Activated naive CD8-positive, alpha-beta T cell treated with anti-CD3 and anti-CD28 coated beads for 36 hours (primary cell): ENCODE results near the gene MREG. TPM values are rescaled to one million over a fixed set of nuclear protein-coding genes. Genes with fewer than 3 reads are reported as not detected.
"Not testable (repeated sequence)": the region's sequence is repeated elsewhere in the genome, so short reads cannot be mapped to it uniquely, and the experiment has no call there.

Experiments
- DNase-seq: peaks from one replicate; pipeline ENCODE4 v3.0.0; 2021
- H3K27ac Mint-ChIP-seq: one replicate; pipeline ENCODE4 v1.8.0; 2022; ENCODE audit warnings: mild to moderate bottlenecking, moderate library complexity, mixed read lengths
- H3K27me3 Mint-ChIP-seq: one replicate; pipeline ENCODE4 v1.8.0; 2022; ENCODE audit warnings: mild to moderate bottlenecking, mixed read lengths
- H3K36me3 Mint-ChIP-seq: one replicate; pipeline ENCODE4 v1.8.0; 2021; ENCODE audit warnings: mild to moderate bottlenecking, mixed read lengths
- H3K4me1 Mint-ChIP-seq: one replicate; pipeline ENCODE4 v1.8.0; 2021; ENCODE audit warnings: mixed read lengths
- H3K4me3 Mint-ChIP-seq: one replicate; pipeline ENCODE4 v1.8.0; 2022; ENCODE audit warnings: mild to moderate bottlenecking, moderate library complexity, mixed read lengths
- H3K9me3 Mint-ChIP-seq: one replicate; pipeline ENCODE4 v1.8.0; 2022; ENCODE audit warnings: mixed read lengths
- total RNA-seq, 2 experiments: library from RNA; stranded (reverse); gene quantifications; one replicate each; pipeline ENCODE4 v1.2.3, GENCODE V29; 2021

MREG gene
- total RNA-seq, 2 experiments from 2014 or later = 10.8 to 12.1 TPM

- Mint-ChIP-seq H3K36me3 (peaks cover 20% of the 10 kb centered on the region), H3K4me3 (no peak overlapping the region), H3K4me1 (peaks cover 24% of the 10 kb centered on the region), H3K27ac (no peak overlapping the region), H3K9me3 (peaks cover 3% of the 10 kb centered on the region), H3K27me3 (no peaks in the 10 kb centered on the region)
- DNase-seq = no peak
These were observed 47.1 kb downstream of the MREG start for GRCh38 chr2:215966274-215966673.

DNA sequence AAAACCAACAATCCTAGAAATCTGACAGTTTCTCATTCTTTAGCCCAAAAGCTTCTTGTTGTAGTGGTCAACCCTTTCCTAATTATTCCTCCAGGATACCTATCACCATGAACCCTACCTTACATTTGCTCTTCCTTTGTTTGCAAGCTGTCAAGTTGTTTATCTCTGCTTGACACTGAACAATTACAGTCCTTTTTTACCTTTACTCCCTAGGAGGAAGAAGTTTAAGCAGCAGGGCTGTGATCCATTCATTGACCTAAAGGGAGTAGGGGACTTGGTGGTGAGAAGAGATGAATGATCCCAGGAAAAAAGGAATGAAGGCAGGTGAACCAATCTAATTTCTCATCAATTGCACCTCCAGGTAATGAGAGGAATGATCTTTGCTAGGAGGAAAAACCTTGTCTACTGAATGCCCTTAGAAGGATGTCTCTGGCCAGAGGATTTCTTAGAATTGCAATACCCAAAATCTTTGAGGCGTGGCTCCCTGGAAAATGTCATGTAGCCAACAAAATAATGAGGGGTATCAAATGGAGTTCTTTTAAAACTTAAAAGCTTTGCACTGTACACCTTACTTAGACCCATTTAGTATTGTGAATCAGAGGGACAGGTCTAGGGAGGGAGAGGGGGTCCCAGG lies 47.7 kb downstream of the MREG start:
- H3K4me1 Mint-ChIP-seq = peaks cover 20% of the 10 kb centered on the region
- no peak overlapping the region for H3K4me3 Mint-ChIP-seq
- no peaks in the 10 kb centered on the region for H3K9me3 Mint-ChIP-seq
- peaks cover 16% of the 10 kb centered on the region for H3K36me3 Mint-ChIP-seq
- no peaks in the 10 kb centered on the region for H3K27me3 Mint-ChIP-seq
- DNase-seq = no peak
- no peak overlapping the region for H3K27ac Mint-ChIP-seq

GRCh38 chr2:215961981-215962380 lies 51.4 kb downstream of the MREG start:
- DNase-seq = no peak
- no peak overlapping the region for H3K4me3 Mint-ChIP-seq
- H3K27ac Mint-ChIP-seq = no peak overlapping the region
- H3K4me1 Mint-ChIP-seq = peaks cover 6% of the 10 kb centered on the region
- no peaks in the 10 kb centered on the region for H3K27me3 Mint-ChIP-seq
- peaks cover 18% of the 10 kb centered on the region for H3K36me3 Mint-ChIP-seq
- no peaks in the 10 kb centered on the region for H3K9me3 Mint-ChIP-seq

- Mint-ChIP-seq H3K4me1 (no peaks in the 10 kb centered on the region), H3K9me3 (no peaks in the 10 kb centered on the region), H3K27me3 (no peaks in the 10 kb centered on the region), H3K4me3 (no peak overlapping the region), H3K36me3 (peaks cover 20% of the 10 kb centered on the region), H3K27ac (no peak overlapping the region)
- no peak for DNase-seq
These were observed 55.1 kb downstream of the MREG start for GRCh38 chr2:215958257-215958656.

- not testable (repeated sequence) for H3K27ac Mint-ChIP-seq, H3K27me3 Mint-ChIP-seq, H3K4me3 Mint-ChIP-seq, DNase-seq, H3K4me1 Mint-ChIP-seq, H3K9me3 Mint-ChIP-seq
- peaks cover 20% of the 10 kb centered on the region for H3K36me3 Mint-ChIP-seq
These were observed 55.8 kb downstream of the MREG start for GRCh38 chr2:215957354-215958122.

GRCh38 chr2:215952860-215953637 lies 60.3 kb downstream of the MREG start:
- H3K36me3 Mint-ChIP-seq = peaks cover 2% of the 10 kb centered on the region
- no peaks in the 10 kb centered on the region for H3K9me3 Mint-ChIP-seq
- H3K4me3 Mint-ChIP-seq = no peak overlapping the region
- no peaks in the 10 kb centered on the region for H3K4me1 Mint-ChIP-seq
- H3K27me3 Mint-ChIP-seq = no peaks in the 10 kb centered on the region
- H3K27ac Mint-ChIP-seq = no peak overlapping the region
- DNase-seq = no peak

DNA sequence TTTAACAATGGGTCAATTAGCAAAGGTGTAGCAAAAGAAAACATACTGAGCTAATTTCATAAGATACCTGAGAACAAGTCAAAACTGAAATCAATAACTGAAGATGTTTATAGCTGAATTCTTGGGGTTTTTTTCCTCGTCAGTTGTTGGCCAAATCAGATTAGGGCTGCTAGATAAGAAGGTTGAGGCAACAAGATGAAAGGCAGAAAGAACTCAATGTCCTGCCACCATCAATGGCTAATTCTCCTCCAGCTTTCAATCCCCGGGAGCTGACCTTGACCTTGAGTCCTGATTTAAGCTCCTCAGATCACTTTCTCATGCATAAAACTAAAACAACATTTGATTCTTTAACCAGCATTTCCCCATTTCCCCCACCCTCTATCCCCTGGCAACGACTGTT lies 61.8 kb downstream of the MREG start:
- Mint-ChIP-seq H3K9me3 (no peaks in the 10 kb centered on the region), H3K36me3 (peaks cover 3% of the 10 kb centered on the region), H3K4me1 (no peaks in the 10 kb centered on the region), H3K4me3 (no peak overlapping the region), H3K27ac (no peak overlapping the region), H3K27me3 (no peaks in the 10 kb centered on the region)
- DNase-seq = no peak

DNA sequence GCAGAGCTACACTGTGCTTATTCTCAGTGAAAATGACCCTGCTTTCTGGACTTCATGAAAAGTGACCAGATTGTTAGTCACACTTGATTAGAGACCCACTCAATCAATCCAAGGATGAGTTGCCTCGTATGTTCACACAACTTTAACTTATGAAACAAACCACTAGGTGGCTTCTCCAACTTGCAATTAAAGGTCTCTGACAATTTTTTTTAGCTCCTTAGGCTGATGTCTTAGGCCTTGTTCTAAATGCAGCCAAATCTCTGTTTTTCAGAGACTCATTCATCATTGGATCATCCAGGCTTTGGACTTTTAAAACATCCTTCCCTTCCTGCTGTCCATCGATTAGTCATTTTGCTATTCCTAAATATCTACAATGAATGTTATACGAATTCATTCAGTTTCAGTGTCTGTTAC lies 63.4 kb downstream of the MREG start:
- no peak for DNase-seq
- H3K4me3 Mint-ChIP-seq = no peak overlapping the region
- H3K27ac Mint-ChIP-seq = no peak overlapping the region
- H3K27me3 Mint-ChIP-seq = no peaks in the 10 kb centered on the region
- peaks cover 9% of the 10 kb centered on the region for H3K36me3 Mint-ChIP-seq
- H3K9me3 Mint-ChIP-seq = no peaks in the 10 kb centered on the region
- no peaks in the 10 kb centered on the region for H3K4me1 Mint-ChIP-seq

GRCh38 chr2:215948051-215948450 lies 65.3 kb downstream of the MREG start:
- Mint-ChIP-seq H3K4me1 (no peaks in the 10 kb centered on the region), H3K36me3 (peaks cover 7% of the 10 kb centered on the region), H3K27me3 (no peaks in the 10 kb centered on the region), H3K9me3 (no peaks in the 10 kb centered on the region), H3K27ac (no peak overlapping the region), H3K4me3 (no peak overlapping the region)
- DNase-seq = no peak

- Mint-ChIP-seq H3K27ac (no peak overlapping the region), H3K27me3 (no peaks in the 10 kb centered on the region), H3K9me3 (no peaks in the 10 kb centered on the region), H3K4me1 (no peaks in the 10 kb centered on the region), H3K36me3 (peaks cover 10% of the 10 kb centered on the region), H3K4me3 (no peak overlapping the region)
- DNase-seq = no peak
These were observed 66.8 kb downstream of the MREG start for GRCh38 chr2:215946586-215946985.

GRCh38 chr2:215942194-215942593 lies 71.2 kb downstream of the MREG start:
- H3K36me3 Mint-ChIP-seq = peaks cover 11% of the 10 kb centered on the region
- no peak for DNase-seq
- H3K27ac Mint-ChIP-seq = no peak overlapping the region
- no peaks in the 10 kb centered on the region for H3K27me3 Mint-ChIP-seq
- H3K4me1 Mint-ChIP-seq = no peaks in the 10 kb centered on the region
- H3K9me3 Mint-ChIP-seq = no peaks in the 10 kb centered on the region
- H3K4me3 Mint-ChIP-seq = no peak overlapping the region

DNA sequence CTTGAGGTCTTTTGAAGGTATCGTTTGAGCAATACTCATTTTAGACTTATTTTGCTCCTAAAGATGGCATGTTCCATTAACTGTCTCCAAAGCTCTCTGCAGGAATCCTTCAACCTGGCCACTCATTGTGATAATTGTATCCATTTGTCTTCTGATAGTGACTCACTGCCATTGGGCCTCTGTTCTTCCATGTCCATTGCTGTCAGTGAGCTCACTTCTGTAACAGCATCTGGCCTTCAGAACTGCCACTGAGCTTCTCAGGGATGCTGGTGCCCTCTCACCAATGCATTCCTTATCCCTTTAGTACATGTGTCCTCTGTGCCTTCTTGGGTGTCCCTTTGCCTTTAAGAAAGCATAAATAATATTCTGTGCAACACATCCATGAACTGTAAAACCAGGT lies 71.6 kb downstream of the MREG start:
- Mint-ChIP-seq H3K9me3 (no peaks in the 10 kb centered on the region), H3K27ac (no peak overlapping the region), H3K4me3 (no peak overlapping the region), H3K4me1 (no peaks in the 10 kb centered on the region), H3K27me3 (no peaks in the 10 kb centered on the region), H3K36me3 (peaks cover 9% of the 10 kb centered on the region)
- no peak for DNase-seq

DNA sequence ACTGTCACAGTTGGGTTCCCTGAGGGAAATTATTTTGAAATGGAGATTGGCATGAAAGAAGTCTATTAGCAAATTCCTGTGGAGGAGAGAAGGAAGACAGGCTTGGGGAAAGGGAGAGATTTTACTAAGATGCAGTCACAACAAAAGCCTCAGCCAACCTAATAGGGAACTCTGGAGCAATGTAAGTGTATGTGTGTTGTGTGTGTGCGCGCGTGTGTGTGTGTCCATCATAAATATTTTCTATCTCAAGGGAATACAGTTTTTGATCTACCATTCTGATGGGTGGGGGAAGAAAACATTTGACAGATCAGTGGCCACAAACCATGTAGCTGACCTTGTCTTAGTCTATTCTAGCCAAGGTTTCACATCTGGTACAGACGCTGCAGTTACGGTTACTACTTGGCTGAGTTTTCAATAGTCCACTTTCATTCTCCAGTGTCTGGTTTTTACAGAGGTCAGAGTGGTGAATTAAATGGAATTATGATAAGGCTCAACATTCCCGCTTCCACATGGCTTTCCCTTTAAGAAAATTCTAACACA lies 72.6 kb downstream of the MREG start:
- no peaks in the 10 kb centered on the region for H3K27me3 Mint-ChIP-seq
- H3K27ac Mint-ChIP-seq = no peak overlapping the region
- H3K36me3 Mint-ChIP-seq = peaks cover 6% of the 10 kb centered on the region
- H3K4me1 Mint-ChIP-seq = no peaks in the 10 kb centered on the region
- H3K4me3 Mint-ChIP-seq = no peak overlapping the region
- DNase-seq = no peak
- no peaks in the 10 kb centered on the region for H3K9me3 Mint-ChIP-seq

DNA sequence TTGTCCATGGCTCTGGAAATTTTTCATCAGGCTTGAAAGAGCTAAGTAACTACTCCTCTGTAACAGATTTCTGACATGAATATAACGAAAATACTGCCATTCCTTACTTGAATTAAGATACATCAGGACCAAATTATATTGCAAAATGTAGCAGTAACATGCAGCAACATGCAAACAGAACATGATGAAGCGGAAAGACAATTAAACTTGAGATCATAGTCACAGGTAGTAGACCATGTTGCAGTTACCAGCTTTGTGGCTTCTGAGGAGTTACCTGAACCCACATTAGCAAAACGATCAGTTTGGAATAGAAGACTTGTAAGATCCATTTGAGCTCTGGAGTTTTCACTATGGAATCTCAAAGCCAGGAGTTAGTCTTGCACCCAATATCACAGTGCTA lies 76.2 kb downstream of the MREG start:
- Mint-ChIP-seq H3K4me1 (no peaks in the 10 kb centered on the region), H3K27me3 (no peaks in the 10 kb centered on the region), H3K27ac (no peak overlapping the region), H3K4me3 (no peak overlapping the region), H3K9me3 (no peaks in the 10 kb centered on the region), H3K36me3 (peaks cover 4% of the 10 kb centered on the region)
- no peak for DNase-seq

DNA sequence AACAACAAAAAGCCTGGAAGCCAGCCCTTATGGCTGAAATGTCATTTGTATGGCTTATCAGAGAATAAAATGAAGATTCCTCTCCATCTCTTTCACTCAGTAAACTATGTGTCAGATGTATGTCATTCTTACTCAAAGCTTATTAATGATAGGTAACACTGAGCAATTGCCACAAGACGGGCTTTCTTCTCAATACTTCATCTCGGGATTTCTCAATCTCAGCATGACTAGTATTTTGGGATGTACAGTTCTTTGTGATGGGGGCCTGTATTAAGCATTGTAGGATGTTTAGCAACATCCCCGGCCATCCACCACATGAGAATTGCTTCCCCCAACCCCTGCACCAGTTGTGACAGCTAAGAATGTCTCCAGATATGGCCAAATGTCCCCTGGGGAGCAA lies 80.2 kb downstream of the MREG start:
- H3K9me3 Mint-ChIP-seq = no peaks in the 10 kb centered on the region
- H3K4me3 Mint-ChIP-seq = no peak overlapping the region

More for the DNA sequence above, 80.2 kb downstream of the MREG start:
- Mint-ChIP-seq H3K4me1 (peaks cover 10% of the 10 kb centered on the region), H3K27ac (no peak overlapping the region), H3K27me3 (peaks cover 4% of the 10 kb centered on the region), H3K36me3 (no peaks in the 10 kb centered on the region)
- DNase-seq = no peak
